Measurements from ENCODE around the gene AFF1. TPM values are rescaled to one million over a fixed set of nuclear protein-coding genes. Genes with fewer than 3 reads are reported as not detected.
A peak's percentile ranks its signal among the peaks of the same experiment; 100 is the strongest.
"Not testable (repeated sequence)": the region's sequence is repeated elsewhere in the genome, so short reads cannot be mapped to it uniquely, and the experiment has no call there.

The AFF1 gene
- total RNA-seq, 1 donor from 2014 or later, result 194 TPM

GRCh38 chr4:87114245-87115062 lies 179.6 kb downstream of the AFF1 start:
- no peak for DNase-seq (ENCODE audit: low spot score)

GRCh38 chr4:87116231-87116630 lies 181.4 kb downstream of the AFF1 start:
- no peak for DNase-seq (ENCODE audit: low spot score)

GRCh38 chr4:87117051-87117731 lies 182.4 kb downstream of the AFF1 start:
- DNase-seq (ENCODE audit: low spot score), result no peak

- DNase-seq (ENCODE audit: low spot score), result no peak
Measured at GRCh38 chr4:87117732-87118075, 182.9 kb downstream of the AFF1 start.

- no peak for DNase-seq (ENCODE audit: low spot score)
Measured at GRCh38 chr4:87118421-87118820, 183.6 kb downstream of the AFF1 start.

- DNase-seq (ENCODE audit: low spot score), result no peak
Measured at GRCh38 chr4:87118826-87119225, 184.0 kb downstream of the AFF1 start.

GRCh38 chr4:87120010-87120409 lies 185.2 kb downstream of the AFF1 start:
- no peak for DNase-seq (ENCODE audit: low spot score)

GRCh38 chr4:87120411-87121162 lies 185.8 kb downstream of the AFF1 start:
- peak; percentile 91 for DNase-seq (ENCODE audit: low spot score)

- DNase-seq (ENCODE audit: low spot score), result no peak
Measured at GRCh38 chr4:87121341-87122065, 186.7 kb downstream of the AFF1 start.

- no peak for DNase-seq (ENCODE audit: low spot score)
Measured at GRCh38 chr4:87122252-87122651, 187.4 kb downstream of the AFF1 start.

- no peak for DNase-seq (ENCODE audit: low spot score)
Measured at GRCh38 chr4:87126056-87126455, 191.2 kb downstream of the AFF1 start.

GRCh38 chr4:87128006-87128705 lies 193.3 kb downstream of the AFF1 start:
- DNase-seq (ENCODE audit: low spot score), result no peak

GRCh38 chr4:87129681-87130080 lies 194.9 kb downstream of the AFF1 start:
- DNase-seq (ENCODE audit: low spot score), result no peak

- no peak for DNase-seq (ENCODE audit: low spot score)
Measured at GRCh38 chr4:87130985-87131703, 196.3 kb downstream of the AFF1 start.

GRCh38 chr4:87132035-87132434 lies 197.2 kb downstream of the AFF1 start:
- no peak for DNase-seq (ENCODE audit: low spot score)

GRCh38 chr4:87133183-87133582 lies 198.4 kb downstream of the AFF1 start:
- DNase-seq (ENCODE audit: low spot score), result no peak

- DNase-seq (ENCODE audit: low spot score), result no peak
Measured at GRCh38 chr4:87134122-87134521, 199.3 kb downstream of the AFF1 start.

- DNase-seq (ENCODE audit: low spot score), result no peak
Measured at GRCh38 chr4:87141428-87141827, 206.6 kb downstream of the AFF1 start.

- DNase-seq (ENCODE audit: low spot score), result no peak
Measured at GRCh38 chr4:87144356-87144755, 209.5 kb downstream of the AFF1 start.

- not testable (repeated sequence) for DNase-seq (ENCODE audit: low spot score)
Measured at GRCh38 chr4:87145934-87146333, 211.1 kb downstream of the AFF1 start.

GRCh38 chr4:87147116-87147515 lies 212.3 kb downstream of the AFF1 start:
- no peak for DNase-seq (ENCODE audit: low spot score)
